GM12878 (cell line): Measurements from ENCODE around the gene RAB43. TPM values are rescaled to one million over a fixed set of nuclear protein-coding genes. Genes with fewer than 3 reads are reported as not detected.

Source experiments
- ATAC-seq: fragments of 200-7000 bp; cut with Tn5 transposase; 3 replicates; pipeline ENCODE4 v1.9.1; 2020; ENCODE audit warnings: mild to moderate bottlenecking, moderate library complexity
- BruUV-seq: library from RNA; stranded (reverse); fragments of 400-500 nt; replicated peaks from 2 replicates; lab custom pipeline; 2021; lab: Mats Ljungman, UMichigan
- CTCF ChIA-PET: fragments of 300-600 bp; sonication (Branson Sonifier 250); formaldehyde crosslinking; extraction: SDS; loops from one replicate; lab custom pipeline; 2021; ENCODE audit warnings: inconsistent platforms; lab: Yijun Ruan, JAX
- POLR2A ChIA-PET: fragments of 350-600 bp; formaldehyde crosslinking; extraction: SDS; loops from one replicate; lab custom pipeline; 2021; ENCODE audit warnings: inconsistent platforms; lab: Charles Lee
- RAD21 ChIA-PET: fragments of 300-600 bp; sonication (Branson Sonifier 250); formaldehyde crosslinking; loops from one replicate; lab custom pipeline; 2023; ENCODE audit warnings: antibody characterized with exemption; ENCODE audit not compliant: unreplicated experiment; lab: Charles Lee
- SMC1A ChIA-PET: fragments of 300-600 bp; sonication (Branson Sonifier 250); formaldehyde crosslinking; loops from one replicate; lab custom pipeline; 2023; ENCODE audit not compliant: unreplicated experiment, uncharacterized antibody; lab: Charles Lee
- DNase-seq: peaks from one replicate; pipeline ENCODE4 v3.0.0-alpha.2; 2011; ENCODE audit warnings: low read depth, low spot score
- FAIRE-seq: peaks from 3 replicates; lab custom pipeline; 2011; peaks lifted over from hg19 to GRCh38; lab: Jason Lieb, UNC
- H2AFZ ChIP-seq: 2 replicates; pipeline ENCODE4 v1.6.0; 2011; ENCODE audit warnings: low read depth, low read length, control low read depth; ENCODE audit not compliant: control insufficient read depth
- H3K27ac ChIP-seq: 2 replicates; pipeline ENCODE4 v1.5.1; 2011; ENCODE audit warnings: control low read depth; ENCODE audit not compliant: control insufficient read depth, insufficient read depth
- H3K27me3 ChIP-seq, 2 experiments: replicated peaks in 1 of 2; 2 replicates each; pipeline versions ENCODE4 v1.6.0 to v1.6.1; 2011; ENCODE audit warnings: low read length in 1 of 2; ENCODE audit not compliant: control insufficient read depth in 2 of 2, insufficient read depth in 2 of 2
- H3K36me3 ChIP-seq, 2 experiments: 2 replicates each; pipeline ENCODE4 v1.5.1; 2011; ENCODE audit warnings: low read length in 1 of 2; ENCODE audit not compliant: control insufficient read depth in 2 of 2, insufficient read depth in 2 of 2
- H3K4me1 ChIP-seq: 2 replicates; pipeline ENCODE4 v1.6.1; 2011; ENCODE audit warnings: mild to moderate bottlenecking, low read length, moderate library complexity, mixed read lengths; ENCODE audit not compliant: control insufficient read depth, insufficient read depth
- H3K4me2 ChIP-seq: 2 replicates; pipeline ENCODE4 v1.6.0; 2011; ENCODE audit warnings: control low read depth; ENCODE audit not compliant: control insufficient read depth, insufficient read depth
- H3K4me3 ChIP-seq: fragments of 200-600 bp; sonication (generic); 2 replicates; pipeline ENCODE4 v1.5.1; 2016
- H3K79me2 ChIP-seq: 2 replicates; pipeline ENCODE4 v1.6.0; 2011; ENCODE audit warnings: low read length; ENCODE audit not compliant: control insufficient read depth, insufficient read depth
- H3K9ac ChIP-seq: 2 replicates; pipeline ENCODE4 v1.8.0; 2011; ENCODE audit warnings: low read length, control low read depth, mixed read lengths; ENCODE audit not compliant: control insufficient read depth, insufficient read depth
- H3K9me3 ChIP-seq: replicated peaks from 3 replicates; pipeline ENCODE4 v1.5.1; 2011; ENCODE audit warnings: mild to moderate bottlenecking, low read length; ENCODE audit not compliant: control insufficient read depth, insufficient read depth
- H4K20me1 ChIP-seq: 2 replicates; pipeline ENCODE4 v1.6.0; 2011; ENCODE audit not compliant: control insufficient read depth, insufficient read depth
- BACH1 ChIP-seq: fragments of 450-650 bp; IDR thresholded peaks from 2 replicates; pipeline ENCODE4 v1.6.1; 2017; ENCODE audit warnings: mild to moderate bottlenecking, borderline replicate concordance
- BRCA1 ChIP-seq: IDR thresholded peaks from 2 replicates; pipeline ENCODE4 v1.6.1; 2011; ENCODE audit warnings: low read depth, low read length, improper control_type of control experiment
- CREM ChIP-seq: IDR thresholded peaks from 2 replicates; pipeline ENCODE4 v1.6.1; 2014; ENCODE audit warnings: antibody characterized with exemption, low read depth
- EED ChIP-seq: sonication (generic); IDR thresholded peaks from 2 replicates; pipeline ENCODE4 v1.6.1; 2016; ENCODE audit warnings: antibody characterized with exemption, low read depth
- EGR1 ChIP-seq, 2 experiments: IDR thresholded peaks; 1 replicate in 1 of 2; 2 replicates in 1 of 2; pipeline ENCODE4 v1.6.1; 2011 to 2012; ENCODE audit warnings: low read depth in 2 of 2, low read length in 2 of 2, borderline replicate concordance in 1 of 2, mild to moderate bottlenecking in 1 of 2, moderate library complexity in 1 of 2
- EP300 ChIP-seq, 2 experiments: fragments of 150-350 bp in 1 of 2; IDR thresholded peaks; 2 replicates each; pipeline ENCODE4 v1.6.1; 2011 to 2012; ENCODE audit warnings: low read depth in 2 of 2, low read length in 2 of 2, borderline replicate concordance in 1 of 2, improper control_type of control experiment in 1 of 2, inconsistent platforms in 1 of 2; ENCODE audit not compliant: control insufficient read depth in 1 of 2
- ESRRA ChIP-seq: IDR thresholded peaks from 2 replicates; pipeline ENCODE4 v1.6.1; 2012; ENCODE audit warnings: mild to moderate bottlenecking, low read length, improper control_type of control experiment
- FOXM1 ChIP-seq: IDR thresholded peaks from 2 replicates; pipeline ENCODE4 v1.6.1; 2012; ENCODE audit warnings: low read depth, mild to moderate bottlenecking, inconsistent platforms, low read length, moderate library complexity
- HDAC6 ChIP-seq: fragments of 200-600 bp; sonication (generic); IDR thresholded peaks from one replicate; pipeline ENCODE4 v1.8.0; 2017; ENCODE audit warnings: antibody characterized with exemption; ENCODE audit not compliant: unreplicated experiment
- LARP7 ChIP-seq: fragments of 450-650 bp; IDR thresholded peaks from 2 replicates; pipeline ENCODE4 v1.6.1; 2017; ENCODE audit warnings: mild to moderate bottlenecking
- NBN ChIP-seq: fragments of 450-650 bp; IDR thresholded peaks from 2 replicates; pipeline ENCODE4 v1.6.1; 2016
- NKRF ChIP-seq: fragments of 450-650 bp; conservative IDR thresholded peaks from 2 replicates; pipeline ENCODE4 v1.6.1; 2017; ENCODE audit warnings: mild to moderate bottlenecking, moderate library complexity
- NR2C1 ChIP-seq: fragments of 450-650 bp; IDR thresholded peaks from 2 replicates; pipeline ENCODE4 v1.6.1; 2017; ENCODE audit warnings: antibody characterized with exemption, mild to moderate bottlenecking, moderate library complexity
- NR2C2 ChIP-seq: IDR thresholded peaks from 2 replicates; pipeline ENCODE4 v1.6.1; 2011; ENCODE audit warnings: borderline replicate concordance, low read depth; ENCODE audit not compliant: control insufficient read depth, insufficient read length
- POLR2A ChIP-seq: IDR thresholded peaks from 2 replicates; pipeline ENCODE4 v1.6.1; 2011; ENCODE audit warnings: low read depth, mild to moderate bottlenecking, low read length
- SP1 ChIP-seq: IDR thresholded peaks from one replicate; pipeline ENCODE4 v1.6.1; 2011; ENCODE audit warnings: low read depth, low read length
- SUPT20H ChIP-seq: IDR thresholded peaks from 2 replicates; pipeline ENCODE4 v1.6.1; 2011; ENCODE audit warnings: low read depth, mild to moderate bottlenecking, low read length, moderate library complexity, borderline replicate concordance; ENCODE audit not compliant: control insufficient read depth
- WRNIP1 ChIP-seq: IDR thresholded peaks from 2 replicates; pipeline ENCODE4 v1.6.1; 2011; ENCODE audit warnings: low read depth, low read length, improper control_type of control experiment, borderline replicate concordance
- ZBTB33 ChIP-seq: fragments of 450-650 bp; IDR thresholded peaks from 2 replicates; pipeline ENCODE4 v1.6.1; 2017; ENCODE audit warnings: mild to moderate bottlenecking
- ZNF622 ChIP-seq: fragments of 450-650 bp; IDR thresholded peaks from 2 replicates; pipeline ENCODE4 v1.6.1; 2017; ENCODE audit warnings: mild to moderate bottlenecking, inconsistent platforms
- WGBS: methylation state at CpG from one replicate; pipeline ENCODE4 v1.1.6; 2016; ENCODE audit warnings: low lambda C conversion rate; ENCODE audit not compliant: insufficient replicate concordance, insufficient coverage; ENCODE audit errors: missing lambda C conversion rate; 5-methylcytosine and 5-hydroxymethylcytosine counted together
- in situ Hi-C: fragments of 300-500 bp; cut with MboI; formaldehyde crosslinking; loops from 9 replicates; pipeline ENCODE4 v1.14.3; 2018; ENCODE audit warnings: mixed read lengths
- intact Hi-C: fragments of 100-400 bp; cut with micrococcal nuclease; formaldehyde crosslinking; loops from one replicate; pipeline ENCODE4 v1.14.2; 2022; ENCODE audit not compliant: unreplicated experiment
- polyA plus RNA-seq, 11 experiments: library from polyadenylated mRNA; depleted of rRNA in 4 of 11; unstranded in 6 of 11; stranded (reverse) in 5 of 11; fragments of >200 nt; fragmentation: Nextera tagmentation in 4 of 11; fragmentation: Illumina TruSeq in 1 of 11; extraction: Ambion mirVana in 4 of 11; extraction: Trizol in 1 of 11; gene quantifications; 1 replicate in 1 of 11; 2 replicates in 10 of 11; pipeline versions ENCODE4 v1.2.1 to v1.2.3, GENCODE V29; 2011 to 2016; ENCODE audit warnings: inconsistent platforms in 2 of 11, missing spikeins in 2 of 11, low read depth in 1 of 11
- total RNA-seq, 4 experiments: library from RNA; depleted of rRNA in 3 of 4; stranded (reverse); fragments of >200 nt in 3 of 4; fragmentation: Illumina TruSeq in 1 of 4; extraction: Trizol in 1 of 4; gene quantifications; 2 replicates each; pipeline versions ENCODE4 v1.2.1 to v1.2.3, GENCODE V29; 2013 to 2021

Gene RAB43
- total and polyA plus RNA-seq, 10 of the 15 experiments (the other 5 are each of a cell fraction or from before 2014, with no cell fraction given): 0.08 to 14.0 (median 4.0) TPM

- Histone ChIP-seq H4K20me1 (no peaks in the 10 kb centered on the region), H2AFZ (no peak overlapping the region), H3K4me1 (no peaks in the 10 kb centered on the region; the same call in 1 of the 2 replicates), H3K4me2 (no peak overlapping the region), H3K4me3 (no peak overlapping the region), H3K27ac (no peak overlapping the region), H3K9me3 (no peaks in the 10 kb centered on the region), H3K79me2 (peaks cover 3% of the 10 kb centered on the region), H3K36me3 (peaks cover 11 to 33% of the 10 kb centered on the region in 2 experiments), H3K9ac (no peak overlapping the region), H3K27me3 (no peaks in the 10 kb centered on the region)
- FAIRE-seq (no peak), ATAC-seq (no peak), DNase-seq (no peak)
- SMC1A ChIA-PET: interaction anchor here (1.4 kb wide), 1 partner anchor 79 kb away, joined by 5 read pairs; no protein-coding TSS in a partner anchor
- RAD21 ChIA-PET: no interaction called here
- intact Hi-C loops (no loop called here), in situ Hi-C loops (no loop called here)
- WGBS: 95% methylated on average over 15 of the region's 15 CpGs
- CTCF ChIA-PET: interaction anchor here (1.5 kb wide), 1 partner anchor 8 kb away, joined by 4 read pairs; no protein-coding TSS in a partner anchor
- no peak for TF ChIP-seq NR2C1
- no peak for TF ChIP-seq NKRF
- TF ChIP-seq POLR2A: no peak
- TF ChIP-seq BACH1: no peak
- TF ChIP-seq HDAC6: no peak
- no peak for TF ChIP-seq NR2C2
- no peak for TF ChIP-seq SP1
- no peak for TF ChIP-seq ESRRA
- no peak for TF ChIP-seq ZBTB33
- TF ChIP-seq FOXM1: no peak
- TF ChIP-seq EED: no peak
- no peak for TF ChIP-seq WRNIP1
- TF ChIP-seq ZNF622: no peak
- no peak for TF ChIP-seq EGR1 (IDR thresholded peaks at IDR 0.05; ENCODE audit: borderline replicate concordance in 1 of 2, low read depth in 2 of 2, low read length in 2 of 2)
- TF ChIP-seq NBN: no peak
- no peak for TF ChIP-seq CREM
- TF ChIP-seq LARP7: no peak
- no peak for TF ChIP-seq EP300 (IDR thresholded peaks at IDR 0.05; ENCODE audit: borderline replicate concordance in 1 of 2, control insufficient read depth in 1 of 2, low read depth in 2 of 2, low read length in 2 of 2)
- TF ChIP-seq BRCA1: no peak
- TF ChIP-seq SUPT20H: no peak
- no TSS peak for BruUV-seq
- POLR2A ChIA-PET: interaction anchor here (0.6 kb wide), 1 partner anchor 10 kb away, joined by 3 read pairs; no protein-coding TSS in a partner anchor
Observed at GRCh38 chr3:129166579-129167332, 45.2 kb upstream of the RAB43 start.
